CD4-positive, alpha-beta T cell treated with Interleukin-17A for 4 hours (primary cell): Measurements from ENCODE around the gene OCRL.
"Not testable (repeated sequence)": the region's sequence is repeated elsewhere in the genome, so short reads cannot be mapped to it uniquely, and the experiment has no call there.

Experiments
- DNase-seq: peaks from one replicate; pipeline ENCODE4 v3.0.0-alpha.2; 2020; ENCODE audit warnings: mixed read lengths

The OCRL gene

DNA sequence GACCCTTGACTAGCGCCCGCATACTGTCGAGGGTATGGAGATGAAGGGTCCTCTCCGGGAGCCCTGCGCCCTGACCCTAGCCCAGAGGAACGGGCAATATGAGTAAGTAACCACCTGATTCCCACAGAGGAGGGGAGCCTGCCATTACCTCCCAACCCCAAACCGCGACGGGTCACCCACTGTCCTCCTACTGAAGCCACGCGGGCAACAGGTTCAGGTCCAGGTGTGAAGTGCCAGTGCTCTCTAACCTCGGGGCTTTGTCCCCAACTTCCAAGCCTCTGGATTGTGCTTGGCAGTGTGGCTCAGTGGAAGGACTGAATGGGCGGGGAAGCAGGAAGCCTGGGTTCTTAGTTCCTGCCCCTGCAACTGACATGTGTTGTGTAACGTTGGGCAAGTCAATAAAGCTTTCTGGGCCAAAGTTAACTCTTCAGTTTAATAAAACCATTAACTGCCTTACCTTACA lies 694 bp downstream of the OCRL start:
- DNase-seq, result no peak

DNA sequence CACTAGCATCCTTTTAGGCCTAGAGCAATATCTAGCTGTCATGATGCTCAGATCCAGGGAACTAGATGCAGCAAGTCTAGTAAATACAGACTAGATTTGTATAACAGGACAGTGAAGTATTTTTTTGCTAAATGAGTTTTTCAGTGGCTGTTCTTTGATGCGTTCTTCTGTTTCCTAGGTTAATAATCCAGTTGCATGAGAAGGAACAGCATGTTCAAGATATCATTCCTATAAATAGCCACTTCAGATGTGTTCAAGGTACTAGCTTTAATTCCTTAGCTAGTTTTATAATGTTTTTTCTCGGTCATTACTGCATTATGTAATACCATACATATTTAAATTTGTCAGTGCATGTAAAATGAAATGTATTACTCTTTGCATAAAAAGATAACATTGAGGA lies 4.7 kb downstream of the OCRL start:
- DNase-seq, result no peak

DNA sequence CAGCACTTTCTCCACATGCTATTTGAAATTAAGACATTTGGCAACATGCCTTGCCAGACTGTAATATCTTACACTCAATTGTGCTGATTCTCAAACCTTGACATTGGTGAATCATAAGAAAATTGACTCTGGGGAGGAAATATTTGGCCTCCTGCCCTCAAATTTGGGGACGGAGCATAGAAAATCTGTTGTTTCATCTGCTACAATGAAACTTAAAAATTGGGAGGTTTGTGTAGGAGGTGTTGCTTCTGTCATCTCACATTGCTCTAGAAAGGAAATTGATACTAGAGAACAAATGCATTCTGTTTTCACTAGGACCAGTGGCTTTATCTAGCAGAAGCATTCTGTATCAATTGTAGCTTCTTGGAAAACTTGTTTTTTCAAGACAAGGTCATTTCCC lies 5.3 kb downstream of the OCRL start:
- DNase-seq, result no peak

DNA sequence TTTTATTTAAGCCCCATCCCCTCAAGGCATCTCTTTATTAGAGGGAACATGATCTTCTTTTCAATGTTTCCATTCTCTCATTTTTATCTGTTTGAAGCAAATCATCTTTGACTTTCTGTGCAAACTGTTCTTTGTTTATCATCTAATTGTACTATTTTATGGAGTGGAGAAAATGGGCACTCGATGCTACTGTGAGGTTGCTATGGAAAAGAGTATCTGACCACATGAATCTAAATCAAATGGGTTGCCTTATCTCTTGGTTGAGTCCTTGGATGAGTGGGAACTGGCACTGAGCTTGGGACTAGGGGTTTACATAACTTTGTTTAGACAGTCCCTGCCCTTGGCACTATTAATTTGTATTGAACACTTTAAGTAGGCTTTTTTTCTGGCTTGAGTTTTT lies 9.1 kb downstream of the OCRL start:
- no peak for DNase-seq

DNA sequence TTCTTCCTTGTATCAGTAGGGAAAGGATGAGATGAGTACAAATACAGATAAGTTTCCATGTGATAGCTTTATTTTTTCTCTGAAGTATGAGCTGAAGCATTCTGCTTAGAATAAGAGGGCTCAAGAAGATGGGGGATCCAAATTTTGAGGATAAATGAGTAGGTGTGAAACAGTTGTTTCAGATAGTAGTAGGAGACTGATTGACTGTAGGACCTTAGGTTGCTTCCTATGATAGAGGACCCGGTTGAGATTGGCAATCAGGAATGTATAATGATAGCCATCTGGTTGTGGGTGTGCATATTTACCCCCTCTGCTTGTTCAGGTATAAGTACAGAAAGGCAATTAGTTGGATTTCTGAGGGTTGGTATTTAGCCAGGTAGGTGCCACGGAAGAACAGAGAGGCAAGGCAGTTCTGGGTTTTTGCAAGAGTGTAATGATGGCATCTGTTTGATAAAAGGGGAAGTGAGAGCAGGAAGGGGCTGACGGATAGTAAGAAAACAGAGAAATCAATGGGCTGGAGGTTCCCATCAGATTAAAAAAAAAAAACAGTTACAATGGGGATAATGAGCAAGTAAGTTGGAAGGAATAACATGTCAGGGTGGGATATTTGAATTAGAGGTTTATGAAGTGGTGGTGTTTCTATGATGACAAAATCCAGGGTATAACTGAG lies 13.7 kb downstream of the OCRL start:
- DNase-seq, result no peak

DNA sequence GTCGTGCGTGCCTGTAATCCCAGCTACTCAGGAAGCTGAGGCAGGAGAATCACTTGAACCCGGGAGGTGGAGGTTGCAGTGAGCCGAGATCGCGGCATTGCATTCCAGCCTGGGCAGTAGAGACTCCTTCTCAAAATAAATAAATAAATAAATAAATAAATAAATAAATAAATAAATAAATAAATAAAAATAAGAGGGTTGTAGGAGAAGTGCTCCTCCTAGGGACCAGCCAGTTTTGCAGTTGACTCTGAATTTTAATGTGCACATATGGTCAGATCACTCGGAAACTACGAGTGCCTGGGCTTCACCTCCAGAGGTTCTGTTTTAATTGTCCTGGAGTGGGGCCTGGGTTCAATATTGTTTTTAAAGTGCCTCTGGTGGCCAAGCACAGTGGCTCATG lies 14.8 kb downstream of the OCRL start:
- DNase-seq, result not testable (repeated sequence)

DNA sequence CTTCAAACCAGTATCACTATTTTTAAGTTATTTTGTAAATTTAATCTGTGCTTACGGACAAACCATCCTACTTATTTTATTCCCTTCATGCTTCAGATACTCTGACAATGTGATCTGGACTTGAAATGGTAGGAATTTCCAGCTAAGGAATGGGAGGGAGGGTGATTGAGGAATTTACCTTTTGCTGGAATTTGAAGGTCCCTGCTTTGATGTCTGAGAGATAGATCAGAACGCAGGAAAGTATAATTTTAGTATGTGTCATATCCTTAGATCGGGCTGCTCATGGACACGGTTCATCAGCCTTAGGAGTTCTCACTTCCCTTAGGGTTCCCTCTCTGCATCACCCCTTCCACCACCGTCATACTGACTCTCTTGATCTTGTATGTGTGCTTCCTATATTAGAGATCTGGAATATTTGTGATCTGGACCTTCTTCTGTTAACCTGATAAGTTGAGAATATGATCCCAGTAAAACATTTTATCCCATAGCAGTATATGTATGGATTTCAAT lies 16.8 kb downstream of the OCRL start:
- DNase-seq, result no peak

DNA sequence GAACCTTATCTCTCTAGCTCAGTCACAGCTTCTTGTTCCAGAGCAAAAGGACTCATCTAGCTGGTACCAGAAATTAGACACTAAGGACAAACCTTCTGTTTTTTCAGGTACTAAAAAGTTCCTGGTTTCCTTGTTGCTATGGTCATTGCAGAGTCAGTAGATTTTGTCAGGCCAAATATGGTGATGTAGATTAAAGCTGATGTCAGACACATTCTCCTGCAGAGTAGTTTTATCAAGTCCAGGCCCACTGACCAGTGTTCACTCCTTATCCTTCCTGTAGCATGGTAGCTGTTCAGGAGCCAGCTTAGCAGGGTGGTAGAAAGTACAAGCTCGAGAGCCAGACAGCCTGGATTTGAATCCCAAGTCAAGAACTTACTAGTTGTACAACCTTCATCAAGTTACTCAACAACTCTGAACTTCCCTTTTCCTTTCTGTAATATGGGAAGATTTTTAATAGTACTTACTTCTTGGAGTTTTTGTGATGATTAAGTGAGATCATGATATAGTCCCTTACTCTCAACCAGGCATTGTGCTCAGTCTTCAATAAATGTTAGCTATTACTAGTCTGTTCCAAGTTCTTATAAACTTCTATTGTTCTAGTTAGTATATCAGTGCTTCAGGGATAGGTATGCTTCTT lies 17.9 kb downstream of the OCRL start:
- no peak for DNase-seq

DNA sequence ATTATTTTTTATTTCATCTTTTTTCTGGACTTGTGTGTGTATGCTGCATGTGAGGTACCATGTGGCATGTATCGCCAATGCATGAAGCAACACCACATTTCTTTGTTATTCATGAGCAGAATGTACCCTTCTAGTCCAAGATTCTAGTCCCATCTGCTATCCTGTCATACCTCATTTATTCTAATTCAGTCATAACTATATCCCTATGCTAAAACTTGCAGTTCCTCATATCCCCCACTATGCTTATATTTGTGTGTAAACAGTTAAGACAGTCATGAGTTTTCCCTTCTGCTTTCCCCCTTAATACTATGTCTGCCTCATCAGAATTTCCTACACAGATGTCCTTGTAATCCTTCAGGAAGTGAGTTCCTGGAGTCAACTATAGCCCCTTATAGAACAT lies 19.7 kb downstream of the OCRL start:
- no peak for DNase-seq

DNA sequence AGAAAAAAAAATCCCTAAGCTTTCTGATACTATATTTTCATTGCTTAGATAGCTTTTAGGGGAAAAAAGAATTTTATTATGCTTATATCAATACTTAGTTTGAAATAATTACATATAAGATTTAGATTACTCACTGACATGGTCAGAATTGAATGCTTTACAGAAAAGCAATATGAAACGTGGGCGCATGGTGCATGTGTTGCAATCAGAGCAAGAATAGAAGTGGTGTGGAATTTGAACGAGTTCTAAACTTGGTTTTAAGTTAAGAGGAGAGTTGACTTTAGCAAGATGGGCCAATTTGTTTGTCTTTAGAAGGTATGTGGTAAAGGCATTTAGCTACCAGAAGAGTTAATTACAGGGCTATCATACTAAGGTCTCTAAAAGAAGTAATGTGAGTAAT lies 21.4 kb downstream of the OCRL start:
- DNase-seq, result no peak

DNA sequence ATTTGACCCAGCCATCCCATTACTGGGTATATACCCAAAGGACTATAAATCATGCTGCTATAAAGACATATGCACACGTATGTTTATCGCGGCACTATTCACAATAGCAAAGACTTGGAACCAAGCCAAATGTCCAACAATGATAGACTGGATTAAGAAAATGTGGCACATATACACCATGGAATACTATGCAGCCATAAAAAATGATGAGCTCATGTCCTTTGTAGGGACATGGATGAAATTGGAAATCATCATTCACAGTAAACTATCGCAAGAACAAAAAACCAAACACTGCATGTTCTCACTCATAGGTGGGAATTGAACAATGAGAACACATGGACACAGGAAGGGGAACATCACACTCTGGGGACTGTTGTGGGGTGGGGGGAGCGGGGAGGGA lies 24.3 kb downstream of the OCRL start:
- not testable (repeated sequence) for DNase-seq

DNA sequence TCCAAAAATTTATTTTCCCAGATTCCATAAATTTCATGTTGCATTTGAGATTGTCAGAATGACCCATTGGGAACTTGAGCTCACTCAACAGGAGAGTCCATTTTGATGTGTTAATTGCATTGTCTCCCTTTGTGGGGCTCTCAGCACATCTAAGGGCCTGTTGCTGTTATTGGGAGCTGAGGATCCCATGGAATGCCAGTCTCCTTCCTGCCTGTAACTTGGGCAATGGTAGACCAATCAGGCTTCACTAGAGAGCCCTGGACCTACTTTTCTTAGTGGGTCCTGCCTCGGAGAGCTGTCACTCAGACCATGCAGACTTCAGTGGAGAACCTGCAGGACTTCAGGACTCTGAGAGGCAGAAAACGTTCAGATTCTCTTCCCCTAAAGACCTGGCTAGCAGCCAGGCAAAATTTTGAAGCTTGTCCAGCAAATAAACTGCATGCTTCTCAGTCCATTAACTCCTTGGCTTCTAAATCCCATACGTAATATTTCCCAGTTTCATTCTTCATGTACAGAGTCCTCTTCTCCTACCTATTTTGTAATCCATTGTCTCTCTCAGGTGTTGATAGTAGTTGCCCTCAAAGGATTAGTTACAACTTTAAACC lies 25.1 kb downstream of the OCRL start:
- no peak for DNase-seq

DNA sequence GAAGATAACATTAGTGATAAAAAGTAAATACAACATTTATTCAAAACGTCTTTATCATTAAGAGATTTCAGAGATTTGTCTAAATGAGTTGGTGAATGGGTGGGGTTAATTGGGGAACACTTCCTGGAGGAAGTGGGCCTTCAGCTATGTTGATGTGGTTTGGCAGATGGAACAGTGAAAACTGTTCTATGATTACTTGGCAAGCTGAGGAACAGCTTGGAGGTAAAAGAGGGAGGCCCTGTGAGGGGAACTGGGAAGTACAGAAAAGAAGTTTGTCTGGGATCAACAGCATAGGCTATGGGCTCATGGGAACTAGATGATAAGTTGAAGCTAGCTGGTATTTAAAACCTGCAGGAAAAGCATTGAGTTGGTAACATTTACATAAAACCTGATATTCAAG lies 26.0 kb downstream of the OCRL start:
- DNase-seq, result no peak

DNA sequence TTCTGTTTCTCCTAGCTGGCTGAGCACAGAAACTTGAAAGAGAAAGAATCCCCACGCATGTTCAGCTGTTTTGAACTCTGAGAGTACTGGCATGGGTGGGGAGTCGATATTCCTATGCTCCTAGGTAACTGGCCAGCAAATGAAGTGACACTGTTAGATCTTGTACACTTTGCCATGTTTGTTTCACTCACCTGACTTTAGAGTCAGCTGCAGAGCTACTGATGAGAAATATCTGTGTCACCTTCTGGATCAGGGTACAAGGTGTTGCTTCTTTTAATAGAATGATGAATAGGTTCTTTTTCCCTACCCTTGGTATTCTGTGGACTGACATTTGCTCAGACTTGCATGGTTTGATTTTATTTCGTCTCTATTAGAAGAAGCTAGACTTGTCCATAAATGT lies 28.3 kb downstream of the OCRL start:
- DNase-seq, result no peak

DNA sequence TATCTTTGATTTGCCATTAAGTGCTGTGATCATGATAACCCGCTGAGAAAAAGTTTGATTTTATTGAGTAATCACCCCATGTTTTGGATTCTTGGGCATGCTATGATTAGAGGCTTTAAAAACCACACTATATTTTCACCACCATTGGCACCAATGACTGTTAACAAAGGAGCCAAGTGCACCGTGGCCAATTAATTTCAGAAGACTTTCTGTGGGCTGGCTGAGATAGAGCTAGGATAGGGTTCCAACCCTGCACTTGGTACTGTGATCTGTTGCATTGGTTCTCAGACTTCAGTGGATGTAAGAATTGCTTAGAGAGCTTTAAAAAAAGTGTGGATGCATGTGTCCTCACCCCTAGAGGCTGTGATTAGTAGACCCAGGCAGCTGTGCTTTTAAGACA lies 32.4 kb downstream of the OCRL start:
- no peak for DNase-seq

DNA sequence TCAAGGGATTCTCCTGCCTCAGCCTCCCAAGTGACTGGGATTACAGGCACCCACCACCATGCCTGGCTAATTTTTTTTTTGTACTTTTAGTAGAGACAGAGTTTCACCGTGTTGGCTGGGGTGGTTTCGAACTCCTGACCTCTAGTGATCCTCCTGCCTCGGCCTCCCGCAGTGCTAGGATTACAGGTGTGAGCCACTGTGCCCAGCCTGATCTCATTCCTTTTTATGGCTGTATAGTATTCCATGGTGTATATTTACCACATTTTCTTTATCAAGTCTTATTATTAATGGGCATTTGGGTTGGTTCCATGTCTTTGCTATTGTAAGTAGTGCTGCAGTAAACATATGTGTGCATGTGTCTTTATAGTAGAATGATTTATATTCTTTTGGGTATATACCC lies 33.6 kb downstream of the OCRL start:
- DNase-seq, result not testable (repeated sequence)

DNA sequence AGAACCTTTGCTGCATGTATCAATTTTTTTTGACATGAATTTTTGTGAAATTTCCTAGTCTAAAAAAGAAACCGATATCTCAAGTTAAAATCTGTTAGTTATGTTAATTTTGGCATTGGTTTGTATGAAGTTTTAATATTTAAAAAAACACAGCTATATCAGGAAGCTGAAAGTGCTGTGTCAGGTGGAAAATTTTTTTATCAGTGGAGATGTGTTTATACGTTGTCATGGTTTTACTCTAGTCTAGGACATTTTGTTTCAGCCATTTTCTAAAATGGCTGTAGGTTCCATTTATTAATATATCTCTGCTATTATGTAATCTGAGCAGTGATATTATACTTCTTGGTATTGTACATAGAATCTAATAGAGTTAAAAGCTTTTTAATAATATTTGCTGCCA lies 34.2 kb downstream of the OCRL start:
- no peak for DNase-seq

DNA sequence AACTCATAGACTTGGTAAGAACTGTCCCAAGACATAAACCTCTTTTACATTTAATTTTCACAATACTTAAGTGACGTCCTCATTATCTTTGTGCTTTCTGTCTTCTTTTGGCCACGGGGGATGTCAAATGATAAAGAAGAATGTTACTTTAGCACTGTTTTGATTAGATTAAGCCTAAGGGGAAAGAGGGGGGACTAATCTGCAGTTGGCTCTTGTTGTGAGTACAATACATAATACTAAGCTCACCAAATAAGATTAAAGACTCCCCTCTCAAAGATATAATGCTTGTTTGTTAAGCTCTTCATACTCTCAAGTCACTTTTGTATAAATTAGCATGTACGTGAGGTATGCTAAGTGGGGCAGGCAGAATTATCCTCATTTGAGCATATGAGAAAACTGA lies 36.5 kb downstream of the OCRL start:
- DNase-seq, result no peak

DNA sequence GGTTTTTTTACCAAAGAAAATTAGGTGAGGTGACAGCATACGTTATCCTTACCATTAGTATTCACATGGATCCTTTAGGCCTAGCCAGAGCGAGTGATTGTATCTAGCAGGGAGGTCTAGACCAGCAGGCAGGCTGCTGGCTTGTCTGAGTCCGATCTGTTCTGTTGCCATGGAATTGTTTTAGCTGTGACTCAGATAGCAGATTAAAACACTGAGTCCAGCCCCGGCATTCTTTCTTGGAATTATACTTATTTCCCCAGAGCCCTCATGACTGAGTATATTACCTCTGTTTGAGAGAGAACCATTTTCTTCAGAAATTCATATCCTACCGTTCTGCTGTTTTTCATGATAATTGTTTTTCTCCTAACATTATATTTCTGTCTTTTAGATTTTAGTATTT lies 37.4 kb downstream of the OCRL start:
- no peak for DNase-seq

DNA sequence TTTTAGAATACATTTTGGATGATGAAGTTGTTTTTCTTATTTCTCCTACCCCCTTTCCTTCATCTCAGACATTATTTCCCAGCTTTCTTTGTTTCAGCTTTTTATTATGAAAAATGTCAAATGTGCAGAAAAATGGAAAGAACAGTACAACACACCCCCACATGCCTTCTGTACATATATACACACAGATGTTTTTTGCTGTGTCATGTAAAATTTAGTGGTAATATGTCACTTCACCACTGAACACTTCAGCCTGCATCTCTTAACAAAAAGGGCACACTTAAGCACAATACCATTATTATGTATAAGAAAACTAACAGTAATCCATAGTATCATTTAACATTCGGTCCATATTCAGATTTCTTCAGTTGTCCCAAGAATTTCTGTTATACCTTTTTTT lies 37.8 kb downstream of the OCRL start:
- no peak for DNase-seq

DNA sequence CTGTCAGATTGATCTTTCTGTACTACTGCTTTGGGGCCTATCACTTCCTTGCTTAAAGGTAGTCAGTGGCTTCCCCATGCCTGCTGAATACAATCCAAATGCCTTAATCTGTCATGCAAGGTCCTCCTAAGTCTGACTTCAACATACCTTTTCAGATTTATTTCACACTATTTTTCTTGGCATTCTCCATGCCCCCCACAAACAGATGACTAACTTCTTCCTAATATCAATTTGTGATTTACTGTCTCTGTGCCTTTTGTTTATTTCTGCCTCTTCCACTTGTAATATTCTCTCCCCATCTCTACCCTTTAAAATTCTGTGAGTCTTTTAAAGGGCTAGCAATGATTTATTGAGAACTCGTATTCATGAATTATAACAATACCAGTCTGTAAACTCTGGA lies 41.8 kb downstream of the OCRL start:
- DNase-seq, result no peak

DNA sequence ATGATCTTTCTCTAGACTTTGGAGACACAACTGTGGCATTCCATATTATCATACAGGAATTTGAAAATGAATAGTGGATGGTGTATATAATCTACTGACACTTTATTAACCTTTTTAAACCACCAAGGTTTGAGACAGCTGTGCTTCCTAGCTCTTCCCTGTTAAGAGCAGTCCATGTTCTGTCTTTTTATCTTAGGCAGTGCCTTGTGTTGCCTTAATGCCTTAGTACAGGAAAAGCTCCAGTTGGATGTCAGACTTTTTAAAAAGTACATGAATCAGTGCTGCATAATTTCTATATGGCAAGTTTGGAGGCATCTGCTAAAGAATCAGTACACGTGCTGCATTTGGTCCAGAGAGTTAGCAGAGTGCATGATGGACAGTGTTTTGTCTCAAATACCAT lies 45.1 kb downstream of the OCRL start:
- no peak for DNase-seq

DNA sequence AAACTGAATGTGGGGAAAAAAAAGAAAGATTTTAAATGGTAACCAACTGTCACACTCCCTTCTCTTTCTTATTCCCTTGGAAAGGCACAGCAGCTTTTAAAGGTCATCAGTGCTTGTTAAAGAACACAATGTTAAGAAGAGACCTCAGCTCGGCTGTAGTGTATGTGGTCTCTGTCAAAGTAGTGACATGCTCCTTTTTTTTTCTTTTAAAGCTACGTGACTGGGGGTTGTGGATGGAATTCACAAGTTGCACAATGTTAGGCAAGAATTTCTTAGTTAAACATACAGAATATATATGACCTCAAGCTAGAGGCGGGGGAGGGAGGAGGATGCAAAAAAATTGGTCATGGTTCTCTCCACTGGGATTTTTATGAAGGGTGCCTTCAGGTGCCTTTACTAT lies 45.6 kb downstream of the OCRL start:
- no peak for DNase-seq

DNA sequence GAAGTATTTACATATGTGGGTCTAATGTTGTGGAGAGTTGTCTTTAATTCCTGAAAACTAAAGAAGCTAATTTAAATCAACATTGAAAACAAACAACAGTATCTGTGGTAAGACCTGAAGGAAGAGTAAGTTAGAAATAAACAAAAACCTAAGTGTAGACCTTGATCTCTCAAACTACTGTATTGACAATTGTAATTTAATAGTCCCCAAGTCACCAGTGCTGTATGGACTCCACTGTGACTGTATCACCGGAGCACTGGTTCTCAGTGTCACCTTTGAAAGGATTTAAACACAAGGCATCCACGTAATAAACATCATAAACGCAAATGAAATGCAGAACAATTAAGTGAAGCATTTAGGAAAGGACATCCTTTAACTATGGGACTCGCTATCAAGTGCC lies 46.4 kb downstream of the OCRL start:
- DNase-seq, result no peak
